Neural progenitor cell (in vitro differentiated cells): Measurements from ENCODE around the gene MSANTD2. TPM values are rescaled to one million over a fixed set of nuclear protein-coding genes. Genes with fewer than 3 reads are reported as not detected.

ENCODE experiments used
- DNase-seq: peaks from one replicate; pipeline ENCODE4 v3.0.0-alpha.2; 2016; ENCODE audit warnings: low spot score
- H2AFZ ChIP-seq: fragments of 200-600 bp; sonication (generic); replicated peaks from 2 replicates; pipeline ENCODE4 v1.6.1; 2016; ENCODE audit warnings: antibody characterized with exemption
- H3F3A ChIP-seq: fragments of 200-600 bp; sonication (generic); 2 replicates; pipeline ENCODE4 v1.6.1; 2016; ENCODE audit warnings: antibody characterized with exemption, low read depth
- H3K27ac ChIP-seq: fragments of 200-600 bp; sonication (generic); 2 replicates; pipeline ENCODE4 v1.5.1; 2016; ENCODE audit warnings: mild to moderate bottlenecking
- H3K27me3 ChIP-seq: fragments of 200-600 bp; sonication (generic); 2 replicates; pipeline ENCODE4 v1.6.1; 2016; ENCODE audit warnings: mild to moderate bottlenecking, moderate library complexity
- H3K36me3 ChIP-seq: fragments of 200-600 bp; sonication (generic); 2 replicates; pipeline ENCODE4 v1.5.1; 2016
- H3K4me1 ChIP-seq: fragments of 200-600 bp; sonication (generic); 2 replicates; pipeline ENCODE4 v1.6.1; 2016; ENCODE audit warnings: mixed run types
- H3K4me2 ChIP-seq: fragments of 200-600 bp; sonication (generic); 2 replicates; pipeline ENCODE4 v1.6.1; 2016
- H3K4me3 ChIP-seq: fragments of 200-600 bp; sonication (generic); 2 replicates; pipeline ENCODE4 v1.5.1; 2016
- H3K79me2 ChIP-seq: fragments of 200-600 bp; sonication (generic); 2 replicates; pipeline ENCODE4 v1.6.1; 2016; ENCODE audit warnings: low read depth
- H3K9ac ChIP-seq: fragments of 200-600 bp; sonication (generic); 2 replicates; pipeline ENCODE4 v1.6.1; 2016
- H3K9me3 ChIP-seq: fragments of 200-600 bp; sonication (generic); 2 replicates; pipeline ENCODE4 v1.5.1; 2016; ENCODE audit warnings: low read depth
- H4K20me1 ChIP-seq: fragments of 200-600 bp; sonication (generic); 2 replicates; pipeline ENCODE4 v1.6.1; 2016; ENCODE audit warnings: low read depth
- H3K27ac Mint-ChIP-seq: 3 replicates; pipeline ENCODE4 v1.8.0; 2021; ENCODE audit warnings: mixed read lengths
- H3K27me3 Mint-ChIP-seq: 2 replicates; pipeline ENCODE4 v1.8.0; 2022; ENCODE audit warnings: low read depth, mild to moderate bottlenecking, inconsistent platforms, moderate library complexity, mixed read lengths; ENCODE audit not compliant: insufficient read depth
- H3K36me3 Mint-ChIP-seq: 3 replicates; pipeline ENCODE4 v1.8.0; 2021; ENCODE audit warnings: mixed read lengths
- H3K4me1 Mint-ChIP-seq: 3 replicates; pipeline ENCODE4 v1.8.0; 2021; ENCODE audit warnings: mixed read lengths
- H3K4me3 Mint-ChIP-seq: 3 replicates; pipeline ENCODE4 v1.8.0; 2021; ENCODE audit warnings: mild to moderate bottlenecking, moderate library complexity, mixed read lengths
- H3K9me3 Mint-ChIP-seq: 3 replicates; pipeline ENCODE4 v1.8.0; 2020; ENCODE audit warnings: mixed read lengths
- CTCF ChIP-seq: fragments of 200-600 bp; sonication (generic); IDR thresholded peaks from 2 replicates; pipeline ENCODE4 v1.5.1; 2017; ENCODE audit warnings: antibody characterized with exemption, mild to moderate bottlenecking
- EZH2 ChIP-seq: fragments of 200-600 bp; sonication (generic); IDR thresholded peaks from 2 replicates; pipeline ENCODE4 v1.6.1; 2017; ENCODE audit warnings: antibody characterized with exemption, mild to moderate bottlenecking, moderate library complexity
- EZH2phosphoT487 ChIP-seq: fragments of 200-600 bp; sonication (generic); IDR thresholded peaks from 2 replicates; pipeline ENCODE4 v1.6.1; 2017; ENCODE audit warnings: antibody characterized with exemption
- total RNA-seq: library from RNA; depleted of rRNA; stranded (reverse); fragments of >200 nt; gene quantifications from 2 replicates; pipeline ENCODE4 v1.2.3, GENCODE V29; 2015; ENCODE audit warnings: low replicate concordance

The MSANTD2 gene
- total RNA-seq, 1 donor from 2014 or later = 41.9 TPM

GRCh38 chr11:124753205-124753604 lies 47.0 kb downstream of the MSANTD2 start:
- no peak overlapping the region for H3K27ac Mint-ChIP-seq
- peaks cover 3% of the 10 kb centered on the region for H3K4me1 ChIP-seq
- H3K36me3 Mint-ChIP-seq = peaks cover 1% of the 10 kb centered on the region
- no peak overlapping the region for H3K27ac ChIP-seq
- H3K9ac ChIP-seq = no peak overlapping the region
- H3K36me3 ChIP-seq = no peaks in the 10 kb centered on the region
- H3K79me2 ChIP-seq = no peaks in the 10 kb centered on the region
- H3K9me3 Mint-ChIP-seq = peaks cover 2% of the 10 kb centered on the region
- H3K4me3 Mint-ChIP-seq = no peak overlapping the region
- H3K27me3 ChIP-seq = peaks cover 88% of the 10 kb centered on the region
- H4K20me1 ChIP-seq = no peaks in the 10 kb centered on the region
- H3K4me3 ChIP-seq = no peak overlapping the region
- peaks cover 68% of the 10 kb centered on the region for H3K27me3 Mint-ChIP-seq
- DNase-seq = no peak
- H3K4me2 ChIP-seq = no peak overlapping the region
- TF ChIP-seq EZH2 (no peak), CTCF (no peak), EZH2phosphoT487 (no peak)
- peaks cover 23% of the 10 kb centered on the region for H3K4me1 Mint-ChIP-seq
- H2AFZ ChIP-seq = no peak overlapping the region
- no peaks in the 10 kb centered on the region for H3F3A ChIP-seq
- no peaks in the 10 kb centered on the region for H3K9me3 ChIP-seq

- peaks cover 88% of the 10 kb centered on the region for H3K27me3 ChIP-seq
- peaks cover 7% of the 10 kb centered on the region for H3K36me3 Mint-ChIP-seq
- H3F3A ChIP-seq = no peaks in the 10 kb centered on the region
- peaks cover 6% of the 10 kb centered on the region for H3K9me3 Mint-ChIP-seq
- H4K20me1 ChIP-seq = no peaks in the 10 kb centered on the region
- no peak overlapping the region for H3K27ac ChIP-seq
- no peak overlapping the region for H2AFZ ChIP-seq
- H3K9me3 ChIP-seq = no peaks in the 10 kb centered on the region
- no peak for DNase-seq
- H3K4me3 ChIP-seq = no peak overlapping the region
- no peak overlapping the region for H3K27ac Mint-ChIP-seq
- no peak overlapping the region for H3K9ac ChIP-seq
- peaks cover 70% of the 10 kb centered on the region for H3K27me3 Mint-ChIP-seq
- no peaks in the 10 kb centered on the region for H3K79me2 ChIP-seq
- TF ChIP-seq EZH2 (no peak), CTCF (no peak), EZH2phosphoT487 (no peak)
- no peak overlapping the region for H3K4me2 ChIP-seq
- no peaks in the 10 kb centered on the region for H3K36me3 ChIP-seq
- H3K4me3 Mint-ChIP-seq = no peak overlapping the region
- H3K4me1 Mint-ChIP-seq = peaks cover 19% of the 10 kb centered on the region
- no peaks in the 10 kb centered on the region for H3K4me1 ChIP-seq
These were observed 47.6 kb downstream of the MSANTD2 start for GRCh38 chr11:124752471-124753102.

GRCh38 chr11:124751741-124752470 lies 48.3 kb downstream of the MSANTD2 start, which contains the start of gene VSIG2:
Gene VSIG2, minus strand, starts transcription at chr11:124752255. Its CDS starts 118 bp downstream, at chr11:124752137.
- Histone ChIP-seq H3K79me2 (no peaks in the 10 kb centered on the region), H3K9ac (no peak within 1 kb of the TSS), H3K27ac (no peak within 1 kb of the TSS), H3K4me3 (no peak within 1 kb of the TSS), H3K27me3 (peaks cover 88% of the 10 kb centered on the region), H3K9me3 (no peaks in the 10 kb centered on the region), H3K4me2 (no peak within 1 kb of the TSS), H4K20me1 (no peaks in the 10 kb centered on the region), H3K36me3 (no peaks in the 10 kb centered on the region), H3K4me1 (no peaks in the 10 kb centered on the region), H2AFZ (no peak within 1 kb of the TSS), H3F3A (no peaks in the 10 kb centered on the region)
- H3K4me1 Mint-ChIP-seq = peaks cover 21% of the 10 kb centered on the region
- peaks cover 11% of the 10 kb centered on the region for H3K9me3 Mint-ChIP-seq
- peaks cover 71% of the 10 kb centered on the region for H3K27me3 Mint-ChIP-seq
- H3K27ac Mint-ChIP-seq = no peak within 1 kb of the TSS
- peak; percentile 56 for TF ChIP-seq EZH2
- TF ChIP-seq CTCF = no peak
- peak; percentile 40 for TF ChIP-seq EZH2phosphoT487
- H3K36me3 Mint-ChIP-seq = peaks cover 12% of the 10 kb centered on the region
- no peak for DNase-seq
- no peak within 1 kb of the TSS for H3K4me3 Mint-ChIP-seq
